Fibroblast of lung (primary cell): ENCODE results near the gene MGAT4A. TPM values are rescaled to one million over a fixed set of nuclear protein-coding genes. Genes with fewer than 3 reads are reported as not detected.

Source experiments
- DNase-seq, 2 donors: peaks; one replicate each; pipeline versions ENCODE4 v3.0.0 to v3.0.0-alpha.2; 2010; ENCODE audit warnings: low read depth in 2 of 2
- H2AFZ ChIP-seq: 2 replicates; pipeline ENCODE4 v1.5.1; 2012; ENCODE audit warnings: low read length, control low read depth, inconsistent platforms
- H3K27ac ChIP-seq: 2 replicates; pipeline ENCODE4 v1.5.1; 2011; ENCODE audit warnings: low read length, control low read depth; ENCODE audit not compliant: insufficient read depth
- H3K27me3 ChIP-seq: 2 replicates; pipeline ENCODE4 v1.5.1; 2011; ENCODE audit warnings: mild to moderate bottlenecking, low read length; ENCODE audit not compliant: control insufficient read depth, insufficient read depth
- H3K36me3 ChIP-seq: 2 replicates; pipeline ENCODE4 v1.5.1; 2011; ENCODE audit warnings: low read length; ENCODE audit not compliant: control insufficient read depth, insufficient read depth
- H3K4me1 ChIP-seq: 2 replicates; pipeline ENCODE4 v1.5.1; 2011; ENCODE audit warnings: low read length; ENCODE audit not compliant: control insufficient read depth, insufficient read depth; ENCODE audit errors: extremely low read depth
- H3K4me2 ChIP-seq: 2 replicates; pipeline ENCODE4 v1.5.1; 2011; ENCODE audit warnings: low read length, control low read depth; ENCODE audit not compliant: insufficient read depth; ENCODE audit errors: extremely low read depth
- H3K4me3 ChIP-seq, 4 experiments: fragments of 200-600 bp in 1 of 4; sonication (generic) in 1 of 4; replicated peaks in 1 of 4; 2 replicates each; pipeline ENCODE4 v1.5.1; 2011 to 2016; ENCODE audit warnings: low read length in 4 of 4, low read depth in 3 of 4, mild to moderate bottlenecking in 3 of 4, control low read depth in 2 of 4, inconsistent platforms in 1 of 4, mixed read lengths in 1 of 4; ENCODE audit not compliant: insufficient read depth in 1 of 4; ENCODE audit errors: control extremely low read depth in 1 of 4
- H3K79me2 ChIP-seq: 2 replicates; pipeline ENCODE4 v1.5.1; 2012; ENCODE audit warnings: mild to moderate bottlenecking, low read length, inconsistent platforms; ENCODE audit not compliant: control insufficient read depth, insufficient read depth
- H3K9ac ChIP-seq: 2 replicates; pipeline ENCODE4 v1.5.1; 2011; ENCODE audit warnings: mild to moderate bottlenecking, low read length, control low read depth; ENCODE audit not compliant: insufficient read depth
- H3K9me3 ChIP-seq: 2 replicates; pipeline ENCODE4 v1.5.1; 2012; ENCODE audit warnings: low read depth, low read length; ENCODE audit not compliant: control insufficient read depth, insufficient read depth
- H4K20me1 ChIP-seq: 2 replicates; pipeline ENCODE4 v1.5.1; 2011; ENCODE audit warnings: low read length; ENCODE audit not compliant: control insufficient read depth, insufficient read depth; ENCODE audit errors: extremely low read depth
- EZH2 ChIP-seq: IDR thresholded peaks from 2 replicates; pipeline ENCODE4 v1.5.1; 2012; ENCODE audit warnings: low read length, control low read depth, mild to moderate bottlenecking; ENCODE audit errors: missing control alignments
- polyA plus RNA-seq, 2 donors: library from polyadenylated mRNA; depleted of rRNA in 1 of 2; stranded (reverse) in 1 of 2; unstranded in 1 of 2; fragments of >200 nt; gene quantifications; 2 replicates each; pipeline ENCODE4 v1.2.1, GENCODE V29; 2011 to 2012; ENCODE audit warnings: missing spikeins in 1 of 2
- total RNA-seq: library from RNA; depleted of rRNA; stranded (reverse); fragments of >200 nt; gene quantifications from 2 replicates; pipeline ENCODE4 v1.2.1, GENCODE V29; 2014
- TF ChIP-seq, protein P1 (sequence below), 2 donors: IDR thresholded peaks in 1 of 2; conservative IDR thresholded peaks in 1 of 2; 1 replicate in 1 of 2; 2 replicates in 1 of 2; pipeline ENCODE4 v1.5.1; 2011 to 2012; ENCODE audit warnings: low read length in 2 of 2, control low read depth in 1 of 2, inconsistent platforms in 1 of 2, low read depth in 1 of 2, mild to moderate bottlenecking in 1 of 2

Gene MGAT4A
- total and polyA plus RNA-seq, 2 donors (not counting 1 experiment from before 2014, with no cell fraction given) = 0.10 to 0.17 TPM

DNA sequence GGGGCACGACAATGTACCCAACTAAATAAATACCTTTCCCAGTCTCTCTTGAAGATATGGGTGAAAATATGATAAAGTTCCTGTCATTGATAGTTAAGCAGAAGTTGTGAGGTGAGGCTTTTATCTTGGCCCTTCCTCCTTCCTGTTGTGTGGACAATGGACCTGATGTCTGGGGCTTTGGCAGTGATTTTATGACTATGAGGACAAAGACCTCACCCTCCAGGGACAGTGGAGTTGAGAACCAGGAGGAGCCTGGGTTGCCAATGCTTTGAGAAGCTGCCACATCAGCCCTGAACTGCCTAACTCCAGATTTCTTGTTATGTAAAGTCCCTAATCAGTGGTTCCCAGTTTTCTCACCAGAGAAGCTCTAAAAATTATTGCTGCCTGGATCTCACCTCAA, 20.8 kb upstream of the MGAT4A start:
- no peak overlapping the region for H2AFZ ChIP-seq
- no peak overlapping the region for H3K4me3 ChIP-seq
- TF ChIP-seq, protein P1, sequence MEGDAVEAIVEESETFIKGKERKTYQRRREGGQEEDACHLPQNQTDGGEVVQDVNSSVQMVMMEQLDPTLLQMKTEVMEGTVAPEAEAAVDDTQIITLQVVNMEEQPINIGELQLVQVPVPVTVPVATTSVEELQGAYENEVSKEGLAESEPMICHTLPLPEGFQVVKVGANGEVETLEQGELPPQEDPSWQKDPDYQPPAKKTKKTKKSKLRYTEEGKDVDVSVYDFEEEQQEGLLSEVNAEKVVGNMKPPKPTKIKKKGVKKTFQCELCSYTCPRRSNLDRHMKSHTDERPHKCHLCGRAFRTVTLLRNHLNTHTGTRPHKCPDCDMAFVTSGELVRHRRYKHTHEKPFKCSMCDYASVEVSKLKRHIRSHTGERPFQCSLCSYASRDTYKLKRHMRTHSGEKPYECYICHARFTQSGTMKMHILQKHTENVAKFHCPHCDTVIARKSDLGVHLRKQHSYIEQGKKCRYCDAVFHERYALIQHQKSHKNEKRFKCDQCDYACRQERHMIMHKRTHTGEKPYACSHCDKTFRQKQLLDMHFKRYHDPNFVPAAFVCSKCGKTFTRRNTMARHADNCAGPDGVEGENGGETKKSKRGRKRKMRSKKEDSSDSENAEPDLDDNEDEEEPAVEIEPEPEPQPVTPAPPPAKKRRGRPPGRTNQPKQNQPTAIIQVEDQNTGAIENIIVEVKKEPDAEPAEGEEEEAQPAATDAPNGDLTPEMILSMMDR (conservative IDR thresholded peaks at IDR 0.05 in 1 of 2, IDR thresholded peaks at IDR 0.05 in 1 of 2; ENCODE audit: low read depth in 1 of 2, low read length in 2 of 2) = no peak
- no peak for TF ChIP-seq EZH2
- no peak overlapping the region for H3K9ac ChIP-seq
- no peaks in the 10 kb centered on the region for H3K9me3 ChIP-seq
- H3K4me1 ChIP-seq = no peaks in the 10 kb centered on the region
- H4K20me1 ChIP-seq = no peaks in the 10 kb centered on the region
- H3K36me3 ChIP-seq = no peaks in the 10 kb centered on the region
- no peaks in the 10 kb centered on the region for H3K79me2 ChIP-seq
- H3K27me3 ChIP-seq = peaks cover 2% of the 10 kb centered on the region
- no peak overlapping the region for H3K4me2 ChIP-seq
- no peak for DNase-seq
- no peak overlapping the region for H3K27ac ChIP-seq

DNA sequence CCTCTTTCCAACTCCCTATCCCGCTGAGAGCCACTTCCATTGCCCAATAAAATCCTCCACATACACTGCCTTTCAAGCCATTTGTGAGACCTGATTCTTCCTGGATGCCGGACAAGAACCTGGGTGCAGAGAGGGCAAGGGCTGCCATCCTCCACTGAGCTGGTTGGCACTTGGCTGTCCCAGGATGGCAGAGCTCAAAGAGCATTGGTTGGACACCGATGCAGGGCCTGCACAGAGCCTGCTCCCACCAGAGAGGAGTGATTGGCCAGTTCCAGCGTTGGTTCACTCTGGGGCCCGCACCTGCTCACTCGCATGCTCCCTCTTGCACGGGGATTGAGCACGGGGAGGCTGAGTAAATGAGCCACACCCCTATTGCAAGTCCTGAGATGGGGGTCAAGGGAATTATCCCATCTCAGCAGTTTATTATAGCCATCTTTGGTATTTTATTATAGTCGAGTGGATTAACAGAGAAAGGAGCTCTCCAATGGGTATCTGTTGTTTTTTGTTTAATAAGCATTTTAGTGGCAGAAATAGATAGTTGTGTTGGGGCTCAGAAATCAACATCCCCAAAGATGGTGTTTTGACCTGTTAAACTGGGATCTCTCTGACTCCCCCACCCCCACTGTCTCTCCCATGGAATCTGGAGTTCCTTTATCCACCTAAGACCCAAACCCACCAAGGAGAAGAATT, 19.8 kb upstream of the MGAT4A start:
- DNase-seq = no peak
- H3K36me3 ChIP-seq = no peaks in the 10 kb centered on the region
- H4K20me1 ChIP-seq = no peaks in the 10 kb centered on the region
- TF ChIP-seq EZH2 = no peak
- TF ChIP-seq, protein P1 (conservative IDR thresholded peaks at IDR 0.05 in 1 of 2, IDR thresholded peaks at IDR 0.05 in 1 of 2; ENCODE audit: low read depth in 1 of 2, low read length in 2 of 2) = no peak
- no peak overlapping the region for H3K4me3 ChIP-seq
- H3K9ac ChIP-seq = no peak overlapping the region
- no peak overlapping the region for H2AFZ ChIP-seq
- H3K4me2 ChIP-seq = no peak overlapping the region
- no peaks in the 10 kb centered on the region for H3K4me1 ChIP-seq
- H3K79me2 ChIP-seq = no peaks in the 10 kb centered on the region
- H3K9me3 ChIP-seq = no peaks in the 10 kb centered on the region
- peaks cover 2% of the 10 kb centered on the region for H3K27me3 ChIP-seq
- H3K27ac ChIP-seq = no peak overlapping the region

DNA sequence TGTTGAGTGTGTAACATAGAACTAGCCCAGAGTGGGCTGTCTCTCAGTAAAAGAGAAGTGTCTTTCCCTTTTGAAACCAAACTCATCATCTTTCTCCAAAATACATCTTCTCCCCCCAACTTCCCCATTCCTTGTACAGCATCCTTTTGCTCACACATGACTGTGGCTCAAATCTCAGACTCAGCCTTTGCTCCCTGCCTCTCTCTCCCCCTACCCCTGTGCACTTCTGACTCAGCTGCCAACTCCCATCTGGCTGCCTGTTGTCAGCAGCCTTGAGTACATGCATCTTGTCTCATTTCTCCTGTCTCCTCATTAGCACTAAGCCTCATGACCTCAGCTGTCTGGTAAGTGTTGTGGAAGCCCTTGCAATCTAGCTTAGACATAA, 18.1 kb upstream of the MGAT4A start:
- Histone ChIP-seq H3K27me3 (peaks cover 2% of the 10 kb centered on the region), H3K27ac (no peak overlapping the region), H3K4me3 (no peak overlapping the region), H3K4me1 (no peaks in the 10 kb centered on the region), H3K36me3 (no peaks in the 10 kb centered on the region), H4K20me1 (no peaks in the 10 kb centered on the region), H3K4me2 (no peak overlapping the region), H2AFZ (no peak overlapping the region), H3K9me3 (no peaks in the 10 kb centered on the region), H3K79me2 (no peaks in the 10 kb centered on the region), H3K9ac (no peak overlapping the region)
- TF ChIP-seq, protein P1 (conservative IDR thresholded peaks at IDR 0.05 in 1 of 2, IDR thresholded peaks at IDR 0.05 in 1 of 2; ENCODE audit: low read depth in 1 of 2, low read length in 2 of 2) = no peak
- no peak for TF ChIP-seq EZH2
- peak in 1 of 2 donors; percentile 24 for DNase-seq
